A549 (cell line): Measurements from ENCODE around the gene PTPRE. TPM values are rescaled to one million over a fixed set of nuclear protein-coding genes. Genes with fewer than 3 reads are reported as not detected.

Experiments used
- ATAC-seq, 2 experiments: fragments of 200-7000 bp in 1 of 2; fragments of >200 bp in 1 of 2; cut with Nextera tagmentation in 1 of 2; cut with Tn5 transposase in 1 of 2; 3 replicates each; pipeline versions ENCODE4 v1.8.0 to v1.9.1; 2018 to 2020; ENCODE audit warnings: mild to moderate bottlenecking in 1 of 2, moderate library complexity in 1 of 2
- CTCF ChIA-PET: fragments of 300-600 bp; sonication (Branson Sonifier 250); formaldehyde crosslinking; extraction: SDS; loops from one replicate; lab custom pipeline; 2021; ENCODE audit warnings: antibody characterized with exemption, inconsistent platforms; lab: Yijun Ruan, JAX
- POLR2A ChIA-PET: fragments of 350-600 bp; formaldehyde crosslinking; extraction: SDS; loops from one replicate; lab custom pipeline; 2021; ENCODE audit warnings: antibody characterized with exemption, inconsistent platforms; lab: Yijun Ruan, JAX
- DNase-seq, 2 experiments: peaks; one replicate each; pipeline versions ENCODE4 v3.0.0 to v3.0.0-alpha.2; 2011 to 2016; ENCODE audit warnings: low read depth in 1 of 2, low spot score in 1 of 2
- FAIRE-seq: peaks from 2 replicates; lab custom pipeline; 2011; peaks lifted over from hg19 to GRCh38; lab: Jason Lieb, UNC
- H3K27ac ChIP-seq, 2 experiments: fragments of >200 bp; sonication (Bioruptor Twin); formaldehyde crosslinking; 3 replicates each; pipeline ENCODE4 v1.5.1; 2016 to 2017
- H3K4me1 ChIP-seq: fragments of >200 bp; sonication (Bioruptor Twin); formaldehyde crosslinking; 3 replicates; pipeline ENCODE4 v1.6.1; 2016
- H3K4me2 ChIP-seq: fragments of >200 bp; sonication (Bioruptor Twin); formaldehyde crosslinking; 3 replicates; pipeline ENCODE4 v1.6.1; 2016
- H3K4me3 ChIP-seq: fragments of >200 bp; sonication (Bioruptor Twin); formaldehyde crosslinking; 3 replicates; pipeline ENCODE4 v1.5.1; 2016
- H3K9me3 ChIP-seq: fragments of >200 bp; sonication (Bioruptor Twin); formaldehyde crosslinking; 3 replicates; pipeline ENCODE4 v1.6.1; 2016
- CTCF ChIP-seq: fragments of >200 bp; sonication (Bioruptor Twin); formaldehyde crosslinking; IDR thresholded peaks from 3 replicates; pipeline ENCODE4 v1.5.1; 2016
- EHMT2 ChIP-seq: fragments of 200-600 bp; sonication (generic); IDR thresholded peaks from 2 replicates; pipeline ENCODE4 v1.6.1; 2016; ENCODE audit warnings: antibody characterized with exemption, low read depth, mild to moderate bottlenecking, moderate library complexity
- ELK1 ChIP-seq: fragments of 150-350 bp; IDR thresholded peaks from 2 replicates; pipeline ENCODE4 v1.6.1; 2014; ENCODE audit warnings: low read depth, mild to moderate bottlenecking, low read length
- FOSB ChIP-seq: fragments of 250-450 bp; sonication (Bioruptor Pico); IDR thresholded peaks from 2 replicates; pipeline ENCODE4 v1.5.0; 2020; ENCODE audit warnings: mild to moderate bottlenecking, moderate library complexity
- FOXS1 ChIP-seq: fragments of 250-450 bp; sonication (Bioruptor Pico); IDR thresholded peaks from 2 replicates; pipeline ENCODE4 v1.5.0; 2020; ENCODE audit warnings: mild to moderate bottlenecking, moderate library complexity
- HDAC2 ChIP-seq: fragments of 200-600 bp; sonication (generic); IDR thresholded peaks from 2 replicates; pipeline ENCODE4 v1.6.1; 2016
- HMGXB4 ChIP-seq: fragments of 250-450 bp; sonication (Bioruptor Pico); IDR thresholded peaks from 2 replicates; pipeline ENCODE4 v1.5.0; 2021; ENCODE audit warnings: mild to moderate bottlenecking, moderate library complexity, borderline replicate concordance
- HOXB13 ChIP-seq: fragments of 250-450 bp; sonication (Bioruptor Pico); IDR thresholded peaks from 2 replicates; pipeline ENCODE4 v1.5.0; 2020; ENCODE audit warnings: low read depth, mild to moderate bottlenecking, moderate library complexity
- HOXB5 ChIP-seq: fragments of 250-450 bp; sonication (Bioruptor Pico); IDR thresholded peaks from 2 replicates; pipeline ENCODE4 v1.5.0; 2020; ENCODE audit warnings: mild to moderate bottlenecking, moderate library complexity
- JUN ChIP-seq, 2 experiments: fragments of >200 bp; sonication (Bioruptor Twin); formaldehyde crosslinking; IDR thresholded peaks; 2 replicates in 1 of 2; 3 replicates in 1 of 2; pipeline ENCODE4 v1.6.1; 2016 to 2017
- MYC ChIP-seq: IDR thresholded peaks from 2 replicates; pipeline ENCODE4 v1.6.1; 2012; ENCODE audit warnings: mild to moderate bottlenecking, inconsistent platforms, low read length, improper control_type of control experiment, borderline replicate concordance
- NFE2L2 ChIP-seq: fragments of 150-350 bp; conservative IDR thresholded peaks from 2 replicates; pipeline ENCODE4 v1.6.1; 2014; ENCODE audit warnings: low read length
- NPAS2 ChIP-seq: fragments of 250-450 bp; sonication (Bioruptor Pico); IDR thresholded peaks from 2 replicates; pipeline ENCODE4 v1.8.0; 2022; ENCODE audit warnings: mild to moderate bottlenecking, moderate library complexity, borderline replicate concordance
- SREBF2 ChIP-seq: fragments of 450-650 bp; IDR thresholded peaks from 2 replicates; pipeline ENCODE4 v1.6.1; 2014; ENCODE audit warnings: mild to moderate bottlenecking, moderate library complexity
- TP53 ChIP-seq: fragments of 250-450 bp; sonication (Bioruptor Pico); IDR thresholded peaks from 2 replicates; pipeline ENCODE4 v1.5.0; 2021; ENCODE audit warnings: mild to moderate bottlenecking, moderate library complexity
- WGBS: methylation state at CpG from one replicate; pipeline ENCODE4 v1.1.6; 2017; ENCODE audit errors: missing lambda C conversion rate; 5-methylcytosine and 5-hydroxymethylcytosine counted together
- polyA plus RNA-seq, 4 experiments: library from polyadenylated mRNA; depleted of rRNA in 3 of 4; stranded (reverse); fragments of >200 nt; fragmentation: RNase III in 1 of 4; extraction: RNeasy Plus Mini Kit Qiagen cat#74134 plus additional on column Dnase treatment in 1 of 4; gene quantifications; 2 replicates in 3 of 4; 3 replicates in 1 of 4; pipeline ENCODE4 v1.2.3, GENCODE V29; 2011 to 2017

PTPRE gene
- polyA plus RNA-seq, 2 of the 4 experiments (the other 2 are of a cell fraction): 0.31 to 1.5 TPM

- DNase-seq (no peak), ATAC-seq (no peak), FAIRE-seq (no peak)
- 60% methylated on average over 23 of the region's 23 CpGs for WGBS
- Histone ChIP-seq H3K9me3 (no peaks in the 10 kb centered on the region), H3K27ac (no peak overlapping the region), H3K4me3 (no peak overlapping the region), H3K4me1 (no peaks in the 10 kb centered on the region), H3K4me2 (no peak overlapping the region)
- CTCF ChIA-PET: interaction anchor here (1.4 to 2.7 kb wide), 3 partner anchors 20 to 143 kb away, joined by 3 to 14 read pairs (median 8); partner anchors contain the start of gene PTPRE
- POLR2A ChIA-PET: no interaction called here
- TF ChIP-seq CTCF: no peak
- TF ChIP-seq HOXB5: no peak
- TF ChIP-seq TP53 (CRISPR knock-in tag): no peak
- TF ChIP-seq NFE2L2: no peak
- no peak for TF ChIP-seq HDAC2
- no peak for TF ChIP-seq SREBF2
- no peak for TF ChIP-seq ELK1
- TF ChIP-seq JUN (IDR thresholded peaks at IDR 0.05): no peak
Observed at GRCh38 chr10:128049226-128050120, 142.6 kb downstream of the PTPRE start.

GRCh38 chr10:128050121-128050516, 143.2 kb downstream of the PTPRE start:
- 40% methylated on average over 1 of the region's 1 CpG for WGBS
- no peak for ATAC-seq
- no peak for TF ChIP-seq EHMT2
- TF ChIP-seq MYC: no peak
- TF ChIP-seq NFE2L2: no peak
- TF ChIP-seq NPAS2 (CRISPR knock-in tag): no peak
- TF ChIP-seq HMGXB4 (CRISPR knock-in tag): no peak
- TF ChIP-seq HOXB13: no peak
- Histone ChIP-seq H3K9me3 (no peaks in the 10 kb centered on the region), H3K4me2 (no peak overlapping the region), H3K4me1 (no peaks in the 10 kb centered on the region), H3K27ac (no peak overlapping the region), H3K4me3 (no peak overlapping the region)
- ChIA-PET POLR2A (no interaction called here), CTCF (interaction anchor here (1.4 to 1.7 kb wide), 2 partner anchors 11 to 28 kb away, joined by 3 to 4 read pairs; no protein-coding TSS in a partner anchor)
- no peak for FAIRE-seq
- no peak for DNase-seq

GRCh38 chr10:128050936-128051335, 144.0 kb downstream of the PTPRE start:
- Histone ChIP-seq H3K4me1 (no peaks in the 10 kb centered on the region), H3K4me3 (no peak overlapping the region), H3K9me3 (no peaks in the 10 kb centered on the region), H3K4me2 (no peak overlapping the region), H3K27ac (no peak overlapping the region)
- DNase-seq (no peak), FAIRE-seq (no peak), ATAC-seq (no peak)
- ChIA-PET CTCF (interaction anchor here (0.9 to 4.5 kb wide), 6 partner anchors 10 to 336 kb away, joined by 3 to 18 read pairs (median 3); no protein-coding TSS in a partner anchor), POLR2A (no interaction called here)
- TF ChIP-seq FOSB (CRISPR knock-in tag): no peak
- no peak for TF ChIP-seq FOXS1 (CRISPR knock-in tag)
